NCI-H1048 (cell line): ENCODE results near the gene KCNK4.

ENCODE experiments used
- DNase-seq: peaks from one replicate; lab custom pipeline; 2025; lab: John Stamatoyannopoulos, UW

KCNK4 gene

GRCh38 chr11:64347193-64347867, 56.2 kb downstream of the KCNK4 start:
- DNase-seq, result no peak

- no peak for DNase-seq
These were observed 57.4 kb downstream of the KCNK4 start for GRCh38 chr11:64348383-64349024.

GRCh38 chr11:64349025-64349387, 57.9 kb downstream of the KCNK4 start:
- no peak for DNase-seq

GRCh38 chr11:64349404-64349803, 58.3 kb downstream of the KCNK4 start:
- no peak for DNase-seq
